HG02970 (cell line): ENCODE results near the gene TMEM101.
"Not testable (repeated sequence)": the region's sequence is repeated elsewhere in the genome, so short reads cannot be mapped to it uniquely, and the experiment has no call there.

Experiments
- ATAC-seq: cut with Tn5 transposase; IDR thresholded peaks from one replicate; pipeline ENCODE4 v1.9.1; 2021; ENCODE audit warnings: mild to moderate bottlenecking, moderate library complexity, moderate number of reproducible peaks; ENCODE audit not compliant: unreplicated experiment, low FRiP score

The TMEM101 gene

GRCh38 chr17:44002141-44002848, 12.5 kb downstream of the TMEM101 start:
- no peak for ATAC-seq

DNA sequence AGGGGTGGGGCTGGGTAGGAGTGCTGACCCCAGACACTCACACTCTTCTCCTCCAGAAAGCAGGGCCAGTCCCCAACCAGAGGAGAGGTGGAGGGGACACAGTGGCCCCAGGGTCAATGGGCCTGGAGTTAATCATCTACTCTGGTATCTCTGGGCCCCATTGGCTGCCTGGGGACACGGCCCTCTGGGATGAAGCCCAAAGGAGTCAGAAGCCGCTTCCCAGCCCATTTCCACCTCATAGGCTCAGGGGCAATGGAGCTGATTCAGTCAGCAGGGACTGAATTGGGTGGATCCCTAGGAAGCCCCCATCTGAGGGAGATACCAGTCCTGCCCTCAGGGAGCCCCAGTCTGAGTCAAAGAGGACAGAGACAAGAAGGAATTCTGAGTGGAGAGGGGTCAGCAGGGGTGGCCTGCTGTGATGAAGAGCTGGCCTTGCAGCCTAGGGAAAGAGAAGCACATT, 13.3 kb downstream of the TMEM101 start:
- no peak for ATAC-seq

GRCh38 chr17:44000871-44001460, 13.8 kb downstream of the TMEM101 start:
- no peak for ATAC-seq

DNA sequence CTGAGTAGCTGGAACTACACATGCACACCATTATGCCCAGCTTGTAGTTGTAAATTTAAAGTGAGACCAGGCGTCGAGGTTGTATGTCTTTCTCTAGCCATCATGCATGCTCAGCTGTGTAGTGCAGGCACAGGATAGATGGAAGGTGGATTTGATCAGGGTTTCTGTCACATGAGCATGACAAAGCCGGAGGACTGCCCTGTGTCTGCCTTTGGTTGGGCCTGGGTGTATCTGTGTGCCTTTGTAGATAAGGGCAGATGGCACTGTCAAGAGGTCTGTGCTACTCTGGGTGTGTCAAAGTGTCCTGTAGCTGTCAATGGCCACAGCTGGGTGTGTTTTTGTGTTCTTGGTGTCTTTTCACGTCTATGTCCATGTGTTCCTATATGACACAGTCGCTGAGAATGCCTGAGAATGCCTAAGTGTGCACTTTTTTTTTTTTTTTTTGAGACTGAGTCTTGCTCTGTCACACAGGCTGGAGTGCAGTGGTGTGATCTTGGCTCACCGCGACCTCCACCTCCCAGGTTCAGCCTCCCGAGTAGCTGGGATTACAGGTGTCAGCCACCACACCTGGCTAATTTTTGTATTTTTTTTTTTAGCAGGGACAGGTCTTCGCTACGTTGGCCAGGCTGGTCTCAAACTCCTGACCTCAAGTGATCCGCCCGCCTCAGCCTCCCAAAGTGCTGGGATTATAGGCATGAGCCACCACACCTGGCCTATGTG, 14.5 kb downstream of the TMEM101 start:
- no peak for ATAC-seq

DNA sequence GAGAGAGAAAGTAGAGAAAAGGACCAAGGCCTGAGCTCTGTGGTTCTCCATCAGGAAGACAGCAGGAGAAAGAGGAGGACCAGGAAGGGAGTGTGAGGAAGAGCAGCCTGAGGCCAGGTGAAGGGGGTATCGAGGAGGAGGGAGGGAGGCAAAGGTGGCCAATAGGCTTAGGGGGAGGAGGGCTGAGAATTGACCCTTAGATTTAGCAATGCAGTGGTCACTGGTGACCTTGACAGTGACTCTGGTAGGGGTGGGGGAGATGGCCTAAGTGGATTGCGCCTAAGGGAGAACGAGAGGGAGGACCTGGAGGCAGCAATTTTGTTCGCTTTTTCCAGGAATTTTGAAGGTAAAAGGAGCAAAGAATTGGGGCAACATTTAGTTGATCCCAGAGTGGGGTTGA, 15.7 kb downstream of the TMEM101 start:
- no peak for ATAC-seq

DNA sequence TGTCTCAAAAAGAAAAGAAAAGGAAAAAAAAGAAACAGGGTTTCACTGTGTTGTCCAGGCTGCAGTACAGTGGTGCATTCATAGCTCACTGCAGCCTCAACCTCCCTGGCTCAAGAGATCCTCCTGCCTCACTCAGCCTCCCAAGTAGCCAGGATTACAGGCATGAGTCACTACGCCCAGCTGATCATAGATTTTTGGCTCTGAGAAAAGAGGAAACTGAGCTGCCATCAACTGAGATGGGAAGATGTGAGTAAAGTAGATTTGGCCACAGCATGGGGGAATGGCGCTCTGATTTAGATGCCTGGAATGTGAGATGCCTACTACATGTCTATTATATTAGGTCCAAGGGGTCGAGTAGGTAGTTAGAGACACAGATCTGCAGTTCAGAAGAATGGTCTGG, 16.2 kb downstream of the TMEM101 start:
- ATAC-seq = no peak

DNA sequence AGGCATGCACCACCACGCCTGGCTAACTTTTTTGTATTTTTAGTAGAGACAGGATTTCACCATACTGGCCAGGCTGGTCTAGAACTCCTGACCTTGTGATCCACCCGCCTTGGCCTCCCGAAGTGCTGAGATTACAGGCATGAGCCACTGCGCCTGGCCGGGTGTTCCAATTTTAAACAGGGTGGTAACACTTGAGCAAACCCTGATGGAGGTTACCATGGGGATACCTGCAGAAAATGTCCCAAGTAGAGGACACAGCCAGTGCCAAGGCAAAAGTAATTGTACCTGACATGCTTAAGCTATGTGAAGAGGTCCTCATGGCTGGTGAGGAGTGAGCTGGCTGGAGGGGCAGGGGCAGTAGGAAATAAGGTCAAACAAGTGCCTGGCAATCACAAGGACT, 17.6 kb downstream of the TMEM101 start:
- not testable (repeated sequence) for ATAC-seq

GRCh38 chr17:43995150-43995471, 19.7 kb downstream of the TMEM101 start:
- ATAC-seq = no peak

DNA sequence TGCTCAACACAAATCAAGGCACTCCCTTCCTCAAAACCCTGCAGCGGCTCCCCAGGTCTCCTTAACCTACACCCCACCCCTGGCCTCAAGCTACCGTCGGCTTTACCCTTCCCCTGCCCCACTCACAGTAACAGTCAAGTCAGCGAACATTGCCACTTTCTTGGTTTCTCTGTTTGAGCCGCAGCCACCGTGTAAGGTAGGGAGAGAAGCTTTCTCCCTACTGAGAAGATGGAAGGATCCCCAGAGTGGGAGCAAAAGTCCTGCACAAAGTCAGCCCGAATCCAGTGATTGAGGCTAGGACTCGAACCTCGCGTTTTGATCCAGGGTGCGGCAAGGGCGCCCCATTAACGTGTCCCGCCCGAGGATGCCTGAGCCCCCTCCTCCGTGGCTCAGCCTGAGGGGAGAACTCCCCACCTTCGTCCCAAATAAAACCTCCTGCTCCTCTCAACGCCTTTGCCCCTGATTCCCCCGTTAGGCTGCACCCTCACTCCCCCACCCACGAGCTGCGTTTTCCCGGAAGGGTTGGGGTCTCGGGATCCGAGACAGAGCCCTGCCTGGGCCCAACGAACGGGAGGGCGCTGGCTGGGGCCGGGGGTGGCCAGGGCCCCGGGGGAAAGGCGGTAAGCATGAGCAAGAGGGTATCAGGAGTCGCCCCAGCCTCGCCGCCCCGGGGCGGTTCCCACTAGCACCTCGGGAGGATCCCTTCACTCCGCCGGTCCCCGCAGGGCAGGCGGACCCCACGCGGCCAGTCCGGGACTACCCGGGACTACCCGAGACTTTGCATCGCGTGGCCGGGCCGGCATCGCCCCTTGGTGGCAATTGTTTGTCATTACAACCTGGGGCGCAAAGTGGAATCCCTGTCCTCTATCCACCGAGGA, 20.3 kb downstream of the TMEM101 start:
- ATAC-seq = no peak

DNA sequence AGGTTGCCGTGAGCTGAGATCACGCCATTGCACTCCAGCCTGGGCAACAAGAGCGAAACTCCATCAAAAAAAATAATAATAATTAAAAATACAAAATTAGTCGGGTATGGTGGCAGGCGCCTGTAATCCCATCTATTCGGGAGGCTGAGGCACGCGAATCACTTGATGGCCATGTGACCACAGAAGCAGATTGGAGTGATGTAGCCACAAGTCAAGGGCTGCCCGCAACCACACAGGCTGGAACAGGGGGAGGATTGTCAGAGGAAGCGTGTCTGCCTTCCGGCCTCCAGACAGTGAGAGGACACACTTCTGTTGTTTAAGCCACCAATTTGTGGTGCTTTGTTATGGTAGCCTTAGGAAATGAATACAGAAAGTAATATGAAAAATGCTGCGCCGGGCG, 22.1 kb downstream of the TMEM101 start:
- ATAC-seq = no peak

GRCh38 chr17:43988301-43988700, 26.5 kb downstream of the TMEM101 start:
- no peak for ATAC-seq

DNA sequence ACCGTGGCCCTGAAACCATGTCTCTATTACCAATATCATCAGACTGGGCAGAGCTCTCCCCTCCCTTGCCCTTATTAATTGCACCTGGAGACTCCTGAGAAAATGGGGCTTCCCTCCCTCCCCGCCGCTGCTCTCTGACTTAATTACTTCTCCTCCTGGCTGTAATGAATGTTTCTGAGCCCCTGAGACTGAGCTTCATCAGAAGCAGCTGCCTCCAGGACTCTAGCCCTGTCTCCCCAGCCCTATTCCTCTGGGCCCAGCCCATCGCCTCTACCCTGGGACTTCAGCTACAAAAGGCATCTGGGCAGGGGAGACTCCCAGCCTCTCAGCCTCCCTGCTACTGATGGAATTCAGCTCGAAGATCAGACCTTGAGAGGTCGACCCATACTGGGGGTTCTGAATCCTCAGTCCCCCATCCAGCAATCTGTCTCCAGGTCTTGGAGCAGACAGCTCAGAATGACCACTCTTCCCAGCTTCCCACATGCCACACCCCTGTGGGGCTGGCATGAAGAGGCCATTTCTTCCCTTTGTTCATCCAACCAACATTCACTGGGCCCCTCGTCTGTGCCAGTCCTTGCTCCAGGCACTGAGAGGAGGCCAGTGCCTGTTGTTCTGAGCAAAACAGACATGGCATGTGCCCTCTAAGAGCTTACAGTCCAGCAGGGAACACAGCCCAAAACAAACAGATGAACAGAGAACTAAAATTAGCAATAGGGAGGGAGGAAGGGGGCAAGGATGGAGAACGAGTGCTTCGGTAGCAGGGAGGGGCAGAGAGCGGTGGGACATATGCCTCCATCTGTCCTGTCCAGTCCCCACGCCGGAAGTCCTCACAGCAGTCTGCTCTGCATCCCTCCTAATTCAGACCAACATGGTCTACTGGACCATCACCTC, 27.4 kb downstream of the TMEM101 start:
- no peak for ATAC-seq

DNA sequence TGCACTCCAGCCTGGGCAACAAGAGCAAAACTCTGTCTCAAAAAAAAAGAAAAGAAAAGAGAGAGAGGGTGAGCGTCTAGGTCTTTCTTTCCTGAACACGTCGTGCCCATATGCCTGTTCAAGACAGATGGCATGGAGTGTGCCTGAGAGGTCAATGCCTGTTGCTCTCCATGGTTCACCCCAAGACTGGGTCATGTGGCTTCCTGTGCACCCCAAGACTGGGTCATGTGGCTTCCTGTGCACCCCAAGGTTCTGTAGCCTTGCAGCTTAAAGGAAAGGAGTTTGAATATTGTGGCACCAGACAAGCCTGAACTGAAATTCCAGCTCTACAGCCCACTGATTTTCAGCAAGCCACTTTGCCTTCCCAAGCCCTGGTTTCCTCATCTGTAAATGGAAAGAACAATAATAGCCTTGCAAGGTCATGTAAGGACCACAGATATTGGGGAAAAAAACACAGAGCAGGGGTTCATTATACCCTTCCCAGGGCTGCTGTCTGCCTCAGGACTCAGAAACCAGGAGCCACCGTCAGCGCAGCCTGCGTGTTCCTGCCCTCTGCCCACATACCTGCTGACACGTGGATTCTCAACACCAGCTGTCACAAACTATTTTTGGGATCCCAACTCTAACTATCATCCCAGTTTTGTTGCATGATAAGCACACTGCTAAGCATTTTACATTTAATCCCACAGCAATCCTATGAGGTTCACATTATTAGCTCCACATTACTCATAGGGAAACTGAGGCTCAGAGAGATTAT, 28.4 kb downstream of the TMEM101 start:
- ATAC-seq = no peak

GRCh38 chr17:43984521-43984920, 30.2 kb downstream of the TMEM101 start:
- ATAC-seq = no peak

DNA sequence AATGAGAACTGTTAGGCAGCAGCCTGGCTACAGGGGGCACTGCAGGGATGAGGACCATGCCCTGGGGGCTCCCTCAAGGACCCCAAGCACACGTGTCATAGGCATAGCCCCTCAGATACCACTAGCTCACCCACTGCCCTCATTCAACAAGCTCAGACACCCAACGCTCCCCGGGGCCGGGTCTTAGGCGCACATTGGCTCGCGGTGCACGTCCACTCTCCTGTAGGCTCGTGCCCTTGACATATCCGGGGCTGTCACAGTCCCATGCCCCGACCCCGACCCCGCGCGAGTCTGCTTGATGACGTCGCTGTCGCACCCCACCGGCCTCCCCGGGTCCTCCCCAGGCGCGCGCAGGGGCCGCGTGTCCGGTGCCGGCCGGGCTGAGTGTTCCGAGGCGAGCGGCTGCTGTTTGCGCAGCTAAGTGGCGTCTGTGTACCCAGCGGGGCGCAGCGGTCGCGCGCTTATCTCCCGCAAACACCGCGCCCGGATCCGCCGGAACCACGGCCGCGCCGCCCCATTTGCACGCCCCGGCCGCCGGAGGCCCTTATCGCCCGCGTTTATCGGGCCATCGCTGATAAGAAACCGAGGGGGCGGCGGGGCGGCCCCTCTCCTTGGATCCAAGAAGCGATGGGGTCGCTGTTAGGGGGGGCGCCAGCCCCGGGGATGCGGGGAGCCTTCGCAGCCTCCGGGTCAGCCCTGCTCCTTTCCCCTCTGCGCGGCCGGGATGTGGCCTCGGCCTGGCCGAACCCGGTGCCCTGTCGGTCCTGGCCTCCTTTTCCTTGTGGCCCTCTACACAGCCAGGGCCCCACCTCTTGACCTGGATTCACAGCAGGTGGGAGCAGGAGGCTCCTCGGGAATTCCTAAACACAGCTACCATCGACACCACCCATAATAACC, 31.0 kb downstream of the TMEM101 start:
- no peak for ATAC-seq

GRCh38 chr17:43983196-43983514, 31.6 kb downstream of the TMEM101 start:
- ATAC-seq = no peak

- ATAC-seq = no peak
Observed at GRCh38 chr17:43982171-43982570, 32.6 kb downstream of the TMEM101 start.

DNA sequence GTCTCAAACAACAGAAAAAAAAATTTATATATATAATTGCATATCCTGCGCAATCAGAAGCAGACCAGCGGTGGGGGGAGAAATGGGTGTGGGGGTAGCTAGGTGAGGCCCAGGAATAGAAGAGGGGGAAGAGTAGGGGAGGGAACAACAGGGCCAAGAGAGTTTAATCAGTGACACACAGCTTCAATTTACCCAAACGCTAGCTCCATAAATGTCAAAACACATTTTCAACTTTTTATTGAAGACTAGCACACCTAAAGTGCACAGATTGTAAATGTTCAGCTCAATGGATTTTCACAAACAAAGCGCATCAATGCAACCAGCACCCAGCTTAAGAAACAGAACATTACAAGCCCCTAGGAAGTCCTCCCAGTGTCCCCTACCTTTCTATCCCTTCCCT, 35.1 kb downstream of the TMEM101 start:
- no peak for ATAC-seq
